Activated naive CD8-positive, alpha-beta T cell treated with anti-CD3 and anti-CD28 coated beads for 36 hours (primary cell): ENCODE results near the gene SEC14L5. TPM values are rescaled to one million over a fixed set of nuclear protein-coding genes. Genes with fewer than 3 reads are reported as not detected.
"Not testable (repeated sequence)": the region's sequence is repeated elsewhere in the genome, so short reads cannot be mapped to it uniquely, and the experiment has no call there.

Experiments
- DNase-seq: peaks from one replicate; pipeline ENCODE4 v3.0.0; 2021
- H3K27ac Mint-ChIP-seq: one replicate; pipeline ENCODE4 v1.8.0; 2022; ENCODE audit warnings: mild to moderate bottlenecking, moderate library complexity, mixed read lengths
- H3K27me3 Mint-ChIP-seq: one replicate; pipeline ENCODE4 v1.8.0; 2022; ENCODE audit warnings: mild to moderate bottlenecking, mixed read lengths
- H3K36me3 Mint-ChIP-seq: one replicate; pipeline ENCODE4 v1.8.0; 2021; ENCODE audit warnings: mild to moderate bottlenecking, mixed read lengths
- H3K4me1 Mint-ChIP-seq: one replicate; pipeline ENCODE4 v1.8.0; 2021; ENCODE audit warnings: mixed read lengths
- H3K4me3 Mint-ChIP-seq: one replicate; pipeline ENCODE4 v1.8.0; 2022; ENCODE audit warnings: mild to moderate bottlenecking, moderate library complexity, mixed read lengths
- H3K9me3 Mint-ChIP-seq: one replicate; pipeline ENCODE4 v1.8.0; 2022; ENCODE audit warnings: mixed read lengths
- total RNA-seq, 2 experiments: library from RNA; stranded (reverse); gene quantifications; one replicate each; pipeline ENCODE4 v1.2.3, GENCODE V29; 2021

The SEC14L5 gene
- total RNA-seq, 2 experiments from 2014 or later, result 0.04 to 0.10 TPM

- peaks cover 11% of the 10 kb centered on the region for H3K9me3 Mint-ChIP-seq
- DNase-seq, result no peak
- H3K36me3 Mint-ChIP-seq, result peaks cover 3% of the 10 kb centered on the region
- H3K4me3 Mint-ChIP-seq, result no peak overlapping the region
- H3K27me3 Mint-ChIP-seq, result no peaks in the 10 kb centered on the region
- H3K4me1 Mint-ChIP-seq, result no peaks in the 10 kb centered on the region
- no peak overlapping the region for H3K27ac Mint-ChIP-seq
Observed at GRCh38 chr16:4924593-4925292, 33.4 kb upstream of the SEC14L5 start.

- H3K27me3 Mint-ChIP-seq, result no peaks in the 10 kb centered on the region
- H3K4me3 Mint-ChIP-seq, result no peak overlapping the region
- no peak for DNase-seq
- H3K4me1 Mint-ChIP-seq, result no peaks in the 10 kb centered on the region
- peaks cover 3% of the 10 kb centered on the region for H3K36me3 Mint-ChIP-seq
- H3K9me3 Mint-ChIP-seq, result peaks cover 11% of the 10 kb centered on the region
- H3K27ac Mint-ChIP-seq, result no peak overlapping the region
Observed at GRCh38 chr16:4925293-4925607, 32.9 kb upstream of the SEC14L5 start.

GRCh38 chr16:4925791-4926190 lies 32.3 kb upstream of the SEC14L5 start:
- Mint-ChIP-seq H3K36me3 (peaks cover 3% of the 10 kb centered on the region), H3K4me3 (no peak overlapping the region), H3K27ac (no peak overlapping the region), H3K27me3 (no peaks in the 10 kb centered on the region), H3K4me1 (no peaks in the 10 kb centered on the region), H3K9me3 (peaks cover 11% of the 10 kb centered on the region)
- no peak for DNase-seq

- no peaks in the 10 kb centered on the region for H3K27me3 Mint-ChIP-seq
- no peak for DNase-seq
- H3K4me3 Mint-ChIP-seq, result no peak overlapping the region
- peaks cover 3% of the 10 kb centered on the region for H3K36me3 Mint-ChIP-seq
- no peak overlapping the region for H3K27ac Mint-ChIP-seq
- peaks cover 11% of the 10 kb centered on the region for H3K9me3 Mint-ChIP-seq
- no peaks in the 10 kb centered on the region for H3K4me1 Mint-ChIP-seq
Observed at GRCh38 chr16:4926928-4927327, 31.2 kb upstream of the SEC14L5 start.

- no peak for DNase-seq
- Mint-ChIP-seq H3K4me3 (no peak overlapping the region), H3K36me3 (peaks cover 3% of the 10 kb centered on the region), H3K27me3 (no peaks in the 10 kb centered on the region), H3K4me1 (no peaks in the 10 kb centered on the region), H3K9me3 (peaks cover 11% of the 10 kb centered on the region), H3K27ac (no peak overlapping the region)
Observed at GRCh38 chr16:4927661-4928060, 30.5 kb upstream of the SEC14L5 start.

- H3K4me3 Mint-ChIP-seq, result no peak overlapping the region
- H3K9me3 Mint-ChIP-seq, result peaks cover 11% of the 10 kb centered on the region
- DNase-seq, result no peak
- H3K27me3 Mint-ChIP-seq, result no peaks in the 10 kb centered on the region
- no peaks in the 10 kb centered on the region for H3K4me1 Mint-ChIP-seq
- no peak overlapping the region for H3K27ac Mint-ChIP-seq
- H3K36me3 Mint-ChIP-seq, result peaks cover 3% of the 10 kb centered on the region
Observed at GRCh38 chr16:4928227-4928626, 29.9 kb upstream of the SEC14L5 start.

GRCh38 chr16:4929619-4930018 lies 28.5 kb upstream of the SEC14L5 start:
- H3K36me3 Mint-ChIP-seq, H3K4me3 Mint-ChIP-seq, H3K4me1 Mint-ChIP-seq, H3K27ac Mint-ChIP-seq, DNase-seq, H3K27me3 Mint-ChIP-seq: not testable (repeated sequence)
- H3K9me3 Mint-ChIP-seq, result peaks cover 11% of the 10 kb centered on the region

- DNase-seq, result no peak
- Mint-ChIP-seq H3K9me3 (peaks cover 6% of the 10 kb centered on the region), H3K36me3 (peaks cover 3% of the 10 kb centered on the region), H3K27ac (no peak overlapping the region), H3K4me1 (no peaks in the 10 kb centered on the region), H3K27me3 (peaks cover 16% of the 10 kb centered on the region), H3K4me3 (no peak overlapping the region)
Observed at GRCh38 chr16:4931381-4931780, 26.7 kb upstream of the SEC14L5 start.

- H3K9me3 Mint-ChIP-seq, result no peaks in the 10 kb centered on the region
- DNase-seq, result no peak
- H3K4me3 Mint-ChIP-seq, result no peak overlapping the region
- no peak overlapping the region for H3K27ac Mint-ChIP-seq
- H3K36me3 Mint-ChIP-seq, result no peaks in the 10 kb centered on the region
- peaks cover 33% of the 10 kb centered on the region for H3K27me3 Mint-ChIP-seq
- no peaks in the 10 kb centered on the region for H3K4me1 Mint-ChIP-seq
Observed at GRCh38 chr16:4933433-4933832, 24.7 kb upstream of the SEC14L5 start.

GRCh38 chr16:4933871-4934395 lies 24.2 kb upstream of the SEC14L5 start:
- H3K36me3 Mint-ChIP-seq, result no peaks in the 10 kb centered on the region
- H3K27ac Mint-ChIP-seq, result no peak overlapping the region
- peaks cover 38% of the 10 kb centered on the region for H3K27me3 Mint-ChIP-seq
- no peak for DNase-seq
- no peaks in the 10 kb centered on the region for H3K4me1 Mint-ChIP-seq
- H3K9me3 Mint-ChIP-seq, result no peaks in the 10 kb centered on the region
- no peak overlapping the region for H3K4me3 Mint-ChIP-seq

- H3K9me3 Mint-ChIP-seq, result no peaks in the 10 kb centered on the region
- H3K27me3 Mint-ChIP-seq, result peaks cover 39% of the 10 kb centered on the region
- no peaks in the 10 kb centered on the region for H3K36me3 Mint-ChIP-seq
- no peak overlapping the region for H3K27ac Mint-ChIP-seq
- H3K4me1 Mint-ChIP-seq, result no peaks in the 10 kb centered on the region
- no peak overlapping the region for H3K4me3 Mint-ChIP-seq
- DNase-seq, result no peak
Observed at GRCh38 chr16:4934591-4934990, 23.5 kb upstream of the SEC14L5 start.

GRCh38 chr16:4935241-4935855 lies 22.8 kb upstream of the SEC14L5 start:
- Mint-ChIP-seq H3K36me3 (no peaks in the 10 kb centered on the region), H3K4me1 (no peaks in the 10 kb centered on the region), H3K27ac (no peak overlapping the region), H3K4me3 (no peak overlapping the region), H3K27me3 (peaks cover 39% of the 10 kb centered on the region), H3K9me3 (no peaks in the 10 kb centered on the region)
- DNase-seq, result no peak

- Mint-ChIP-seq H3K4me3 (peak overlapping the region; percentile 69), H3K4me1 (no peaks in the 10 kb centered on the region), H3K36me3 (no peaks in the 10 kb centered on the region), H3K9me3 (no peaks in the 10 kb centered on the region), H3K27ac (no peak overlapping the region), H3K27me3 (peaks cover 39% of the 10 kb centered on the region)
- peak; percentile 18 for DNase-seq
Observed at GRCh38 chr16:4936181-4936990, 21.7 kb upstream of the SEC14L5 start.

- peaks cover 39% of the 10 kb centered on the region for H3K27me3 Mint-ChIP-seq
- no peaks in the 10 kb centered on the region for H3K36me3 Mint-ChIP-seq
- no peaks in the 10 kb centered on the region for H3K4me1 Mint-ChIP-seq
- no peaks in the 10 kb centered on the region for H3K9me3 Mint-ChIP-seq
- peak; percentile 22 for DNase-seq
- H3K27ac Mint-ChIP-seq, result no peak within 1 kb of the TSS
- peak within 1 kb of the TSS; percentile 69 for H3K4me3 Mint-ChIP-seq
Observed at GRCh38 chr16:4936991-4937781, 20.9 kb upstream of the SEC14L5 start, which contains the start of gene PPL. Gene PPL (minus strand): TSS chr16:4937148. CDS start chr16:4937045, 103 bp downstream.
